Motor neuron (in vitro differentiated cells): Measurements from ENCODE around the gene RCC1. TPM values are rescaled to one million over a fixed set of nuclear protein-coding genes. Genes with fewer than 3 reads are reported as not detected.
"Not testable (repeated sequence)": the region's sequence is repeated elsewhere in the genome, so short reads cannot be mapped to it uniquely, and the experiment has no call there.

ENCODE experiments used
- ATAC-seq, 8 experiments: fragments of 200-7000 bp; cut with Tn5 transposase; replicated peaks in 6 of 8; 2 replicates each; pipeline ENCODE4 v1.8.0; 2021; ENCODE audit warnings: mild to moderate bottlenecking in 8 of 8, moderate library complexity in 8 of 8
- H3K27ac ChIP-seq, 2 donors: fragments of 250-450 bp; sonication (Bioruptor Pico); 2 replicates each; pipeline ENCODE4 v1.9.0; 2021; ENCODE audit warnings: antibody characterized with exemption in 2 of 2, mild to moderate bottlenecking in 2 of 2, moderate library complexity in 1 of 2
- H3K4me1 ChIP-seq, 2 donors: fragments of 250-450 bp; sonication (Bioruptor Pico); replicated peaks in 1 of 2; 2 replicates each; pipeline ENCODE4 v1.6.1; 2021; ENCODE audit warnings: antibody characterized with exemption in 2 of 2, mild to moderate bottlenecking in 2 of 2, moderate library complexity in 1 of 2
- H3K4me3 ChIP-seq, 5 donors: fragments of 250-450 bp; sonication (Bioruptor Pico); 2 replicates each; pipeline ENCODE4 v1.9.0; 2021; ENCODE audit warnings: antibody characterized with exemption in 5 of 5, mild to moderate bottlenecking in 5 of 5, moderate library complexity in 4 of 5
- WGBS, 10 experiments: fragments of 450-650 bp; shearing (Covaris generic); methylation state at CpG; one replicate each; pipeline ENCODE4 v1.0.0; 2022; 5-methylcytosine and 5-hydroxymethylcytosine counted together
- in situ Hi-C, 9 experiments: fragments of 400-800 bp; cut with MboI; loops; one replicate each; pipeline ENCODE4 v1.15.0; 2021; ENCODE audit warnings: low sequenced_read_pairs in 9 of 9, low pct_unique_long_range_greater_than_20kb in 2 of 9; ENCODE audit not compliant: unreplicated experiment in 9 of 9
- total RNA-seq, 8 experiments: library from RNA; unstranded; fragments of 300-600 nt; gene quantifications; 2 replicates each; pipeline versions ENCODE4 v1.2.3 to v1.2.4, GENCODE V29; 2022

RCC1 gene
- total RNA-seq, 8 experiments from 2014 or later, result 8.4 to 76.8 (median 16.3) TPM

- Histone ChIP-seq H3K27ac (no peak overlapping the region), H3K4me3 (no peak overlapping the region), H3K4me1 (no peaks in the 10 kb centered on the region)
- no peak for ATAC-seq
- in situ Hi-C loops, result no loop called here
- WGBS, 10 experiments, result 74 to 100% (median 82%) methylated on average over 1 to 3 of the region's 4 CpGs; no CpG with 5 or more reads in 4 of the 10 experiments
These were observed 66.1 kb downstream of the RCC1 start for GRCh38 chr1:28571911-28572310.

- ATAC-seq, H3K4me1 ChIP-seq, H3K27ac ChIP-seq, H3K4me3 ChIP-seq, in situ Hi-C loops: not testable (repeated sequence)
- WGBS, 10 experiments, result 83 to 100% (median 92%) methylated on average over 2 to 12 of the region's 12 CpGs; no CpG with 5 or more reads in 1 of the 10 experiments
These were observed 67.0 kb downstream of the RCC1 start for GRCh38 chr1:28572891-28573290.

DNA sequence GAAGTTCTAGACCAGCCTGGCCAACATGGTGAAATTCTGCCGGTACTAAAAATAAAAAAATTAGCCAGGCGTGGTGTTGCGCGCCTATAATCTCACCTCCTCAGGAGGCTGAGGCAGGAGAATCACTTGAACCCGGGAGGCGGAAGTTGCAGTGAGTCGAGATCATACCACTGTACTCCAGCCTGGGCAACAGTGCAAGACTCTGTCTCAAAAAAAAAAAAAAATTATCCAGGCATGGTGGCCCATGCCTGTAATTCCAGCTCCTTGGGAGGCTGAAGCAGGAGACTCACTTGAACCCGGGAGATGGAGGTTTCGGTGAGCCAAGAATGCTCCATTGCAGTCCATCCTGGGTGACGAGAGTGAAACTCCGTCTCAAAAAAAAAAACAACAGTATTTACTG is 67.7 kb downstream of the RCC1 start:
- no peak overlapping the region for H3K4me3 ChIP-seq
- no peak for ATAC-seq
- in situ Hi-C loops, result no loop called here
- 93 to 100% (median 97%) methylated on average over 2 to 11 of the region's 11 CpGs; no CpG with 5 or more reads in 4 of the 10 experiments for WGBS, 10 experiments
- no peaks in the 10 kb centered on the region for H3K4me1 ChIP-seq
- no peak overlapping the region for H3K27ac ChIP-seq

DNA sequence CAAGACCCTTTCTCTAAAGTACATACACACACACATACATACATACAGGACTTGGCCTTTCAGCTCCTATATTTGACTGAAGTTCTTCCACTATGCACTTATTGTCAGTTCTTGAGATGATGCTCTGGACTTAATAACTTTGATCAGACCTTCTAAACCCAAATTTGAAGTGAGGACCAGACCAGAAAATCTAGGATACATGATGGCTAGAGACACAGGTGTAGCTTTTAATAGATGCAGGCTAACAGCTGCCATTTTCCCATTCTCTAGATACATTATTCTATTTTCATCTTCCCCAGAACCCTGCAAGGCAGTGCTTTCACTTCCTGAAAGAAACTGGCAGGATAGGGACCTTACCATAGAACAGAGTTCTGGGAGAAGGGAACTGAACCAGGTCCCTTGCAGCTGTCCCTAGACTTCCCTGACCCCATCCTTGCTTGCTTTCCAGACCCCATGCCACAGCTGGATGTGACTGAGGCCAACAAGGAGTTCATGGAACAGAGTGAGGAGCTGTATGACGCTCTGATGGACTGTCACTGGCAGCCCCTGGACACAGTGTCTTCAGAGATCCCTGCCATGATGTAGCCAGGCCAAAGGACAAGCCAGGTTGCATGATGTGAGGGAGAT is 71.3 kb downstream of the RCC1 start:
- in situ Hi-C loops, result loop anchor here in 1 of 9 experiments (25.0 kb wide), 1 partner anchor 215 kb away; the partner anchor contains the start of gene PHACTR4
- no peak for ATAC-seq
- no peak overlapping the region for H3K27ac ChIP-seq
- WGBS, 10 experiments, result 71 to 100% (median 94%) methylated on average over 1 of the region's 1 CpG; no CpG with 5 or more reads in 6 of the 10 experiments
- H3K4me3 ChIP-seq, result no peak overlapping the region
- peaks cover 11 to 12% of the 10 kb centered on the region in 2 donors for H3K4me1 ChIP-seq

DNA sequence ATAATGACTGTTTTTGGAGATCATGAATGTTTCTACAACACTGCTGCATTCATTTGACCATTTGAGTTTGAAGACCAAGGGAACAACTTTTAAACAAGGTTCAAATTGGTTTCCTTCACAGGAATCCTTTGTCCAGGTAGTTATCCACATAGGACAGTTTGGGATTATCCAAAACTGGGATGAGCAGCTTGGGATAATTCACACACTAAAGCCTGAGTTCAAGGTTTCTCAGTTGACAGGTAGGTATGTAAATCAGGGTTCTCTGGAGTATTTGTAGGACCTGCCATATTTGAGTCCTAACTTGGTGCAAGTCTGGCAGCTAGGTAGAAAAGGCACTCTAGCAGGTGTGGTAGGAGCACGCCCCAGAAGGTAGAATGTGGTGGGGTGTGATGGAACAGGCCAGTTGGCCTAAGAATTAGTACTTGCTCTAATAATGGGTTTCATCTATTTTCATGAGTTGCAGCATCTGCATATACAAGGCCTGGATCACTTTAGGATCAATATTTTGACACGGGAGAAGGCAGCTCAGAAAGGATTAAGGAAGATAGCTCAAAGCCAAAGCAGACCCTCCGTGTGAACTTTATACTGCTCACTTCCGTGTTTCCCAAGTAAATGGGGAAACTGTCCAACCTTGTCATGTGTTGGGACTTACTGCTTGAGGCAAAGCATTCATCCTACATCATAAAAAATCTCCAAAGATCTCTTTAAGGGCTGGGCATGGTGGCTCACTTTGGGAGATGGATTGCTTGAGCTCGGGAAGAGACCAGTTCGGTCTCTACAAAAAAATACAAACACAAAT is 72.1 kb downstream of the RCC1 start:
- no peak for ATAC-seq
- H3K27ac ChIP-seq, result no peak overlapping the region
- WGBS, 10 experiments, result 57 to 100% (median 90%) methylated on average over 1 to 6 of the region's 6 CpGs; no CpG with 5 or more reads in 3 of the 10 experiments
- H3K4me1 ChIP-seq, result peaks cover 11 to 12% of the 10 kb centered on the region in 2 donors
- in situ Hi-C loops, result loop anchor here in 1 of 9 experiments (25.0 kb wide), 1 partner anchor 216 kb away; the partner anchor contains the start of gene PHACTR4
- no peak overlapping the region for H3K4me3 ChIP-seq

DNA sequence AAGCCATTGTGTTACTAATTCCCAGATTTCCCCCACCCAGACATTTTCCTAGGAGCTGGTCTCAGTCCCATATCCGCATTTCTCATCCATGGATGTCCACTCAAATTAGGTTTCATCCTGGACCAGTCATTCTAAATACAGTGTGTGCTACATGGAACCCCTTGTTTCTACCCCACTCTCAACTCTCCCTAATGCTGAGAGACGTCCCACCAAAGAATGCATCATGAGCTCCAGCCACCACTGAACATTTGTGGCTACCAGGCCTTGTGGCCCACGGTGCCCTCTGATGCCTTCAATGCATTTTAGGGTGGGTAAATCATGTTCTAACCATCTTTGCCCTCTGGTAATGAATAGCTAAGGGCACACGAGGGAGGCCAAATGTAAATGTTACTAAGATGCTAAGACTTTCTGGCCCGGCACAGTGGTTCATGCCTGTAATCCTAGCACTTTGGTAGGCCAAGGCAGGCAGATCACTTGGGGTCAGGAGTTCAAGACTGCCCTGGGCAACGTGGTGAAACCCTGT is 72.9 kb downstream of the RCC1 start:
- in situ Hi-C loops, result loop anchor here in 1 of 9 experiments (25.0 kb wide), 1 partner anchor 216 kb away; the partner anchor contains the start of gene PHACTR4
- ATAC-seq, result no peak
- peaks cover 11 to 12% of the 10 kb centered on the region in 2 donors for H3K4me1 ChIP-seq
- 40 to 100% (median 85%) methylated on average over 2 to 6 of the region's 6 CpGs; no CpG with 5 or more reads in 4 of the 10 experiments for WGBS, 10 experiments
- H3K4me3 ChIP-seq, result no peak overlapping the region
- H3K27ac ChIP-seq, result no peak overlapping the region

DNA sequence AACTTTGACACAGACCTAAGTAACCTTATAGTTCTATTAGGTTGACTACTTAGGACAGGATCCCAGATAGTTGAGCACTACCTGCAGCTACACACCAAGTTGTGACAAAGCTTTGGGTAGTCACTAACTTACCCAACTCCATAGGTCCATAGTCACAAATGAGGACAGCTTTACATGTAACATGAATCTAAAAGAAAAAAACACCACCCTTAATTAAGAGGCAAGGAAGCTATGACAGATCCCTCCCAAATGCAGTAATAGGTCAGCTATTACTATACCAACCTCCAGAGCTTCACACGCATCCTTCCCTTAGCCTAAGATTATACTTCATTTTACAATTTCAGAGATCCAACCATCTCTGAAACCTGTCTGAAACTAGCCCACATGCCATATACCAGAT is 73.6 kb downstream of the RCC1 start:
- Histone ChIP-seq H3K27ac (no peak overlapping the region), H3K4me1 (peaks cover 11 to 12% of the 10 kb centered on the region in 2 donors), H3K4me3 (no peak overlapping the region)
- no peak for ATAC-seq
- in situ Hi-C loops, result loop anchor here in 1 of 9 experiments (25.0 kb wide), 1 partner anchor 217 kb away; the partner anchor contains the start of gene PHACTR4
- 43 to 100% (median 86%) methylated on average over 1 of the region's 1 CpG; no CpG with 5 or more reads in 3 of the 10 experiments for WGBS, 10 experiments

- 0 to 3% (median 1%) methylated on average over 3 to 20 of the region's 26 CpGs; no CpG with 5 or more reads in 2 of the 10 experiments for WGBS, 10 experiments
- peaks cover 11 to 12% of the 10 kb centered on the region in 2 donors for H3K4me1 ChIP-seq
- in situ Hi-C loops, result loop anchor here in 1 of 9 experiments (25.0 kb wide), 1 partner anchor 219 kb away; the partner anchor contains the start of gene PHACTR4
- ATAC-seq, result peak in 3 of 8 experiments; percentile 1 to 41 (median 3)
- peak overlapping the region; percentile 72 to 96 (median 76) for H3K4me3 ChIP-seq
- peak overlapping the region; percentile 59 to 76 for H3K27ac ChIP-seq
These were observed 75.1 kb downstream of the RCC1 start for GRCh38 chr1:28580722-28581530.

GRCh38 chr1:28581531-28582247 is 75.8 kb downstream of the RCC1 start:
- peak overlapping the region; percentile 59 to 76 for H3K27ac ChIP-seq
- WGBS, 10 experiments, result 0 to 1% (median 0%) methylated on average over 2 to 30 of the region's 75 CpGs; no CpG with 5 or more reads in 6 of the 10 experiments
- peaks cover 11 to 12% of the 10 kb centered on the region in 2 donors for H3K4me1 ChIP-seq
- in situ Hi-C loops, result loop anchor here in 1 of 9 experiments (25.0 kb wide), 1 partner anchor 219 kb away; the partner anchor contains the start of gene PHACTR4
- ATAC-seq, result peak; percentile 86 to 97 (median 96)
- H3K4me3 ChIP-seq, result peak overlapping the region; percentile 72 to 96 (median 76)

DNA sequence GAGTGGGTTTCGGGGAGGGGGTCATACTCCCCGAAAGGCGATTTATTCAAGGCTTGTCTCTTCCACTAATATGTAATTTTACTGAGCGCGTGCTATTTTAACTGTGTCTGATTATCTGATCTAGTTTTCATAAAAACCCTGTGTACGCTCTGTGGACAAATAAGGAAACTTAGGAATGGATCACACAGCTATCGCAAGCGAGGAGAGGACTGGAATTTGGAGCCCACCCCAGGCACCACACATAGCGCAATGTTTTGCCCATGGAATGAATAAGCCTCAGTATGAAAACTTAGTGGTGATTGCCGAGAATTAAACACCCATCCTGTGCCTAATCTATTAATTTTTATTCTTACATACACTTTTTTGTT is 76.4 kb downstream of the RCC1 start:
- ATAC-seq, result peak in 3 of 8 experiments; percentile 13 to 39 (median 14)
- 0 to 34% (median 7%) methylated on average over 2 to 10 of the region's 10 CpGs; no CpG with 5 or more reads in 2 of the 10 experiments for WGBS, 10 experiments
- in situ Hi-C loops, result loop anchor here in 1 of 9 experiments (25.0 kb wide), 1 partner anchor 220 kb away; the partner anchor contains the start of gene PHACTR4
- Histone ChIP-seq H3K4me3 (peak overlapping the region; percentile 72 to 96 (median 76)), H3K27ac (no peak overlapping the region), H3K4me1 (peaks cover 11 to 12% of the 10 kb centered on the region in 2 donors)

DNA sequence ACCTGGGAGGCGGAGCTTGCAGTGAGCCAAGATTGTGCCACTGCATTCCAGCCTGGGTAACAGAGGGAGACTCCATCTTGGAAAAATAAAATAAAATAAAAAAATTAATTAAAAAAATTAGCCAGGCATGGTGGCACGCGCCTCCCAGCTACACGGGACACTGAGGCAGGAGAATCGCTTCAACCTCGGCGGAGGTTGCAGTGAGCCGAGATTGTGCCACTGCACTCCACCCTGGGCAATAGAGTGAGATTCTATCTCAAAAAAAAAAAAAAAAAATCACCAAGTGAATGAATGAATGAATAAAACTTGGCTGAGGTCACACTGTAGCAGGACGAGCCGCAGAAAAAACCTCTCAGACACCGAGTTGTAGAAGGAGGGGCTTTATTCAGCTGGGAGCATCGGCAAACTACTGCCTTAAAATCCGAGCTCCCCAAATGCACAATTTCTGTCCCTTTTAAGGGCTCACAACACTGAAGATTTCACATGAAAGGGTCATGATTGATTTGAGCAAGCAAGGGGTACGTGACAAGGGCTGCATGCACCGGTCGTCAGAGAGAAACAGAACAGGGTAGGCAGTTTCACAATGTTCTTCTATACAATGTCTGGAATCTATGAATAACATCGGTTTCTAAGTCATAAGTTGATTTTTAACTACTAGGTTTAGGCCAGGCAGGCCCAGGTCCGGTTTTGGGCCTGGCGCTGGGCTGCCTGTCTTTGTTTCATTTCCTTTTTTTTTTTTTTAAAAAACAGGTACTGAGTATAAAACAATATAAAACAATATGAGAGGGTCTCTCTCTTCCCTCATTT is 80.9 kb downstream of the RCC1 start:
- in situ Hi-C loops, result loop anchor here in 1 of 9 experiments (25.0 kb wide), 1 partner anchor 224 kb away; the partner anchor contains the start of gene PHACTR4
- H3K4me3 ChIP-seq, H3K27ac ChIP-seq, H3K4me1 ChIP-seq, ATAC-seq: not testable (repeated sequence)
- 83 to 100% (median 93%) methylated on average over 2 to 18 of the region's 19 CpGs for WGBS, 10 experiments
